Activated CD4-positive, alpha-beta T cell treated with anti-CD3 and anti-CD28 coated beads, Interleukin-2, amount 50 U/mL, for 4 hours (primary cell): ENCODE data around the gene LSM4.
"Not testable (repeated sequence)": the region's sequence is repeated elsewhere in the genome, so short reads cannot be mapped to it uniquely, and the experiment has no call there.

Experiments used
- DNase-seq, 2 experiments: peaks; one replicate each; pipeline ENCODE4 v3.0.0-alpha.2; 2020

Gene LSM4

DNA sequence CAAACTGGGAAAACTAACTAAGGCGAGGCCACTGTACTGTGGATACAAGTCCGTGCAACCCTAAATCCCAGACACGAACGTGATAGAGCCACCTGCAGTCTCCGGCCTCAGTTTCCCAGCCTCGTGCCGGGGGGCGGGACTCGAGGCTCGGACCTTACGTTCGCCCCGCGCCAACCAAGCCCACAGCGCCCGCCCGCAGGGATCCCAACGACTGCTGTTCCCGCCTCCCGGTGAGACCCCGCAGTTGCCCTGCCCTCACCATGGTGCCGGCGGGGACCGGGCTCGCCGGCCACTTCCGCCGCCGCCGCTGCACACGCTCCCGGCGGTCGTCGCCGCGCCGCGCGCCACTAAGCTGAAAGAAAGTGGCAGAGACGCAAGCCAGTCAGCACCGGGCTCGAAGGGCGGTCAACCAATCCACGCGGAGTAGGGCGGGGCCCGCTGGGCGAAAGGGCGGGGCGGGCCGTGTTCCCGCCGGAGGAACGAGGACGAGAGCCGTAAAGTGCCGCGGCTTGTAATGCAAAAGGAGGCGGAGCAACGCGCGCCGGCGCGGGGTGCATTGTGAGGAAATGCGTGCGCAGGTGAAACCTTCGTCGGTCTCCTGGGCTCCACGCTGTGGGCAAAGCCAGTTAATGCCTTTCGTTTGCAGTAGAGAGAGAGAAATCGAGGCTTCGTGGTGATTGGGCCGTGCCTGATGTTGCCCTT lies at the start of gene LSM4:
LSM4 (minus strand) TSS at position 318 of the 702 bp plus-strand sequence; CDS start at position 262, 56 bp downstream.
- peak; percentile 99 for DNase-seq

- DNase-seq = no peak
These were observed 45.8 kb upstream of the LSM4 start for GRCh38 chr19:18368504-18369222.

DNA sequence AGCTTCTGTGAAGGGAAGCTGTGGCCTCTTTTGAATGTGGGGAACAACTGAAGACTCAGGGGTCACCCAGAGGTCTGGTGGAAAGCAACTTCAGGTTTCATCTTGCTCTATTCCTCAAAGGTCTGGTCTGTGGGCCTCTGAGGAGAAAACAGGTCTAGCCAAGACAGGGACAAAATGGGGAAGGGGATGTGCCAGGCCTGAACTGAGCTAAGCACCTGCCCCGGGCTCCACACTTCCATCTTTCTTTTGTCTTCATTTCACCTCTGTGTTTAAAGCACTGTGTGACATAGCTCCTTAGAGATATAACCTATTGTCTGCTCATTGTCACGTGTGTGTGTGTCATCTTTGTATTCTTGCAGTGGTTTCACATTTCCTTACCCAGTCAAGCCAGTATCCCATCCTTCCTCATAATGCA lies 43.2 kb upstream of the LSM4 start:
- no peak for DNase-seq

DNA sequence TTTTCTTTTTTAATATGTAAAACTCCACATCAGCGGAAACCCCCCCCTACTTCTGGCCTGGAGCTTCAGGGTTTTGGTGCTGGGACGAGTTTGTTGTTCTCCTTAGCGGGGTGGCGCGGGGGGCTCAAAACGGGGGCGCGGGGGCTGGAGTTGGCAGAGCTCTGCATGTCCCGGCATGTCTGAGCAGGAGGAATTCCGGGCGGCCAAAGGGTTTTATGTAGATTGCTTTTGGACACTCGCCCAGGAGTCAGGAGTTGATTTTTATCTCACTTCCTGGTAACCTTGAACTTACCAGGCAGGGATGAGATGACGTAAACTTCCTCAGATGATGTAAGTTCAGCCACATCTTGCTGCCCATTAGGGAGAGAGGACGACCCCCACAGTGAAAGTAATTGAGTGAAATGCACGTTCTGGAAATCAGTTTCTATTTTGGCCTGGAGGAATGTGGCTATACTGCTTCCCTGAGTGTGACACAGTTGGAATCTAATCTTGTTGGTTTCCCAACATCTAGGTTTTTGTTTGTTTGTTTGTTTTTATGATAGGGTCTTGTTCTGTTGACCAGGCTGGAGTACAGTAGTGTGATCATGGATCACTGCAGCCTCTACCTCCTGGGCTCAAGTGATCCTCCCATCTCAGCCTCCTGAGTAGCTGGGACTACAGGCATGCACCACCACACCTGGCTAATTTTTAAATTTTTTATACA lies 42.1 kb upstream of the LSM4 start:
- no peak for DNase-seq

GRCh38 chr19:18364277-18364825 lies 41.5 kb upstream of the LSM4 start:
- not testable (repeated sequence) for DNase-seq

- DNase-seq = no peak
These were observed 40.9 kb upstream of the LSM4 start for GRCh38 chr19:18363787-18364186.

DNA sequence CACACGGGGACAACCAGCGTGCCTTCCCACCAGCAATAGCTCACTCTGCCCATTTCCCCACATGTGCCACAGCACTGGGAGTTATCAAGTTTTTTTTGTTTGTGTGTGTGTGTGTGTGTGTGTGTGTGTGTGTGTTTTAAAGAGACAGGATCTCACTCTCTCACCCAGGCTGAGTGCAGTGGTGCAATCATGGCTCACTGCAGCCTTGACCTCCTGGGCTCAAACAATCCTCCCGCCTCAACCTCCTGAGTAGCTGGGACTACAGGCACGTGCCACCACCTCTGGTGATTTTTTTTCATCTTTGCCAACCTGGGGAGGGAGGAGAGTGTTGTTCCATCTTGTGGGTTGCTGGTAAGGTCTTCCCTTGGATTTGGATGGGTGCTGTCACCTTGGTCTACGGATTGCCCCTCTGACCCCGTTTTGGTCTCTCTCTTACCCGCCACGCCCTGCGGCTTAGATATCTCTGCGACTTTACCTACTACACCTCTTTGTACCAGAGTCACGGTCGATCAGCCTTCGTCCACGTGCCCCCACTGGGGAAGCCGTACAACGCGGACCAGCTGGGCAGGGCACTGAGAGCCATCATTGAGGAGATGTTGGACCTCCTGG lies 40.2 kb upstream of the LSM4 start:
- DNase-seq = no peak

- no peak for DNase-seq
These were observed 38.8 kb upstream of the LSM4 start for GRCh38 chr19:18361646-18362045.

DNA sequence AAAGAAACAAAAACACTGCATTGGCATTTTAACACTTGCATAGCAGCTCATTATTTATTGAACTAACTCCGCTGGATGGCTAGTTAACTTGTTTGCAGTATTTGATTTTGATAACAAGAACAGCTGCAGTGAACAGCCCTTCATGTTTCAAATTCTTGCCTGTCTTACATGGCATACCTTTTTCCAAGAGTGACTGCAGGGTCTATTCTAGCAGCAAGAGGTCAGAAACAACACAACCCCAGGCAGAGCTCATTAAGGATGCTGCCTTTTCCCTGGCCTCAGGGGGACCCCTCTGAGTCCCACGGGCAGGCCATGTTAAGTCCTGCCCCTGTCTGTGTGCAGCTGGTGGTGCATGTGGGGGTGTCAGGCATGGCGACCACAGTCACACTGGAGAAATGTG lies 34.2 kb upstream of the LSM4 start:
- no peak for DNase-seq

DNA sequence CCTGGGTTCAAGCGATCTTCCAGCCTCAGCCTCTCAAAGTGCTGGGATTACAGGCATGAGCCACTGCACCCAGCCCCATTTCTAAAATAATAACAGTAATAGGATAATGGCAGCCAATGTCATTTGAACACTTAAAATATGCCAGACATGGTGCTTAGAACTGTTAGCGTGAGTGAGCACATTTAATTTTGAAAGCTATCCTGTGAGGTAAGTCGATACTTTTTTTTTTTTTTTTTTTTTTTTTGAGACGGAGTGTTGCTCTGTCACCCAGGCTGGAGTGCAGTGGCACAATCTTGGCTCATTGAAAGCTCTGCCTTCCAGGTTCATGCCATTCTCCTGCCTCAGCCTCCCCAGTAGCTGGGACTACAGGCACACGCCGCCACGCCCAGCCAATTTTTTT lies 31.9 kb upstream of the LSM4 start:
- not testable (repeated sequence) for DNase-seq

DNA sequence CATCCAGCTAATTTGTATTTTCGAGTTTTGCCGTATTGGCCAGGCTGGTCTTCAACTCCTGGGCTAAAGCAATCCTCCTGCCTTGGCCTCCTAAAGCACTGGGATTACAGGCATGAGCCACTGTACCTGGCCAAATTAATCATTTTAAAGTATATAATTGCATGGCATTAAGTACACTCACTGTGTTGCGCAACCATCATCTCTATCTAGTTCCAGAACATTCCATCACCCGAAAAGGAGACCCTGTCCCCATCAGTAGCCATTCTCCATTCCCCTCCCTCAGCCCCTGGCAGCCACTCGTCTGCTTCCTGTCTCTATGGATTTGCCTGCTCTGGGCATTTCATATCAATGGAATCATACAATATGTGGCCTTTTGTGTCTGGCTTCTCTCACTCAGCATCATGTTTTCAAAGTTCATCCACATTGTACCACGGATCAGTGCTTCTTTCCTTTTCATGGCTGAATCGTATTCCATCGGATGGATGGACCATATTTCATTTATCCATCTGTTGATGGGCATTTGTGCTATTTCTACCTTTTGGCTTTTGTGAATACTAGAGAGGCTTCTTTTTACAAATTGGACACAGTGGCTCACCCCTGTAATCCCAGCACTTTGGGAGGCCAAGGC lies 30.6 kb upstream of the LSM4 start:
- DNase-seq = no peak

DNA sequence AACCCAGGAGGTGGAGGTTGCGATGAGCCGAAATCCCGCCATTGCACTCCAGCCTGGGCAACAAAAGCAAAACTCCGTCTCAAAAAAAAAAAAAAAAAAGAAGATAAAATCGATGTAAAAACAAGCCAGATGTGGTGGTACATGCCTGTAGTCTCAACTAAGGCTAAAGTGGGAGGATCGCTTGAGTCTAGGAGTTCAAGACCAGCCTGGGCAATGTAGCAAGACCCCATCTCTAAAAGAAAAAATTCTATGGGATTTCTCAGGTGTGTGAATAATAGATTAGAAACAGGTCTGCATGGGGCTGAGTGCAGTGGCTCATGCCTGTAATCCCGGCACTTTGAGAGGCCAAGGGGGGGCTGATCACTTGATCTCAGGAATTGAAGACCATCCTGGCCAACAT lies 28.7 kb upstream of the LSM4 start:
- no peak for DNase-seq

GRCh38 chr19:18350490-18350889 lies 27.6 kb upstream of the LSM4 start:
- no peak for DNase-seq

DNA sequence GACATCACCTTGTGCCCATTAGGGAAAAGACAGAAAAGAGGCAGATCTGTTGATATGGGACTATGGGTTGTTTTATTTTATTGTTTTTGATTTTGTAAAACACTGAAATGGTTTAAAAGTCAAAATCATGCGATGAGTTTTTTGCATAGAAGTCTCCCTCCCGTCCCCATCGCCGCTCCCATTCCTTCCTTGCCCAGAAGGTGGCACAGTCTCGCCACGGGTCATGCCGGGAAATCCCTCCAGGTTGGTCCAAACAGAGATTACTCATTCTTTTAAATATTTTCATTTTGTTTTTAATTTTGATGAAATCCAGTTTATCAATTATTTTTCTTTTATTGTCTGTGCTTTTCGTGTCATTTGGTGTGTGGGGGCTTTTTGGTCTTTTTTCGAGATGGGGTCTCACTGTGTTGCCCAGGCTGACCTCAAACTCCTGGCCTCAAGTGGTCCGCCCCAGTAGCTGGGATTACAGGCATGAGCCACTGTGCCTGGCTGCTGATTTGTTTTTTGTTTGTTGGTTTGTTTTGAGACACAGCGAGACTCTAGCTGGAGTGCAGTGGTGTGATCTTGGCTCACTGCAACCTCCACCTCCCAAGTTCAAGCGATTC lies 26.8 kb upstream of the LSM4 start:
- DNase-seq = no peak

DNA sequence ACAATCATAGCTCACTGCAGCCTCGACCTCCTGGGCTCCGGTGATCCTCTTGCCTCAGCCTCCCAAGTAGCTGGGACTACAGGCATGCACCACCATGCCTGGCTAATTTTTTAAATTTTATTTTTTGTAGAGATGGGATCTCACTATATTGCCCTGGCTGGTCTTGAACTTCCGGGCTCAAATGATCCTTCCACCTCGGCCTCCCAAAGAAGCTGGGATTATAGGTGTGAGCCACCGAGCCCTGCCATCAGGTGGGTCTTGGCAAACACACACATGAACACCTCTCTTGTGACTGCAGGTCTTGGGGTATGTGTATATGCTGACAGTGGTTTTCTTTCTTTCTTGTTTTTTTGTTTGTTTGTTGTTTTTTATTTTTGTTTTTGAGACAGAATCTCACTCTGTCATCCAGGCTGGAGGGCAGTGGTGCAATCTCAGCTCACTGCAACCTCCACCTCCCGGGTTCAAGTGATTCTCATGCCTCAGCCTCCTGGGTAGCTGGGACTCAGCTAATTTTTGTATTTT lies 26.0 kb upstream of the LSM4 start:
- DNase-seq = not testable (repeated sequence)

DNA sequence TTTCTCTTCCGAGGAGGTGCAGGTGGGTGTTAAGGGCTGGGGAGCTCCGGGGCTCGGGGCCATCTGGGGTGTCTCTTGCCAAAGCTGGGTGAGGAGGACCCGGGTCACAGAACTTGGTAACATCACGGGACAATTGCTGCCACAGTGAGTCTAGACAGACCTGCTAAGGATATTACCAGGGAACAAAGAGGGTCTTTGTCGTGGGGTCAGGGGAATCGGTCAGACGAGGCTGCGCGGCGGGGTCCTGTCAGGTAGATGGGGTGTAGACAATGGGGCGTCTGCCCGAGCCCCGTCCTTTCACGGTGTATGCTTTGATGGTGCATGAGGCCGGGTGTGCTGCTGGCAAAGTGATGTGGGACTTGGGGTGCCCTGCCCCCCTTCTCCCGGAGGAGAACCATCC lies 25.3 kb upstream of the LSM4 start:
- DNase-seq = no peak

- DNase-seq = no peak
These were observed 23.2 kb upstream of the LSM4 start for GRCh38 chr19:18346091-18346490.

GRCh38 chr19:18345296-18345695 lies 22.4 kb upstream of the LSM4 start:
- no peak for DNase-seq

- no peak for DNase-seq
These were observed 21.7 kb upstream of the LSM4 start for GRCh38 chr19:18344582-18344950.

- DNase-seq = no peak
These were observed 19.3 kb upstream of the LSM4 start for GRCh38 chr19:18342090-18342632.

DNA sequence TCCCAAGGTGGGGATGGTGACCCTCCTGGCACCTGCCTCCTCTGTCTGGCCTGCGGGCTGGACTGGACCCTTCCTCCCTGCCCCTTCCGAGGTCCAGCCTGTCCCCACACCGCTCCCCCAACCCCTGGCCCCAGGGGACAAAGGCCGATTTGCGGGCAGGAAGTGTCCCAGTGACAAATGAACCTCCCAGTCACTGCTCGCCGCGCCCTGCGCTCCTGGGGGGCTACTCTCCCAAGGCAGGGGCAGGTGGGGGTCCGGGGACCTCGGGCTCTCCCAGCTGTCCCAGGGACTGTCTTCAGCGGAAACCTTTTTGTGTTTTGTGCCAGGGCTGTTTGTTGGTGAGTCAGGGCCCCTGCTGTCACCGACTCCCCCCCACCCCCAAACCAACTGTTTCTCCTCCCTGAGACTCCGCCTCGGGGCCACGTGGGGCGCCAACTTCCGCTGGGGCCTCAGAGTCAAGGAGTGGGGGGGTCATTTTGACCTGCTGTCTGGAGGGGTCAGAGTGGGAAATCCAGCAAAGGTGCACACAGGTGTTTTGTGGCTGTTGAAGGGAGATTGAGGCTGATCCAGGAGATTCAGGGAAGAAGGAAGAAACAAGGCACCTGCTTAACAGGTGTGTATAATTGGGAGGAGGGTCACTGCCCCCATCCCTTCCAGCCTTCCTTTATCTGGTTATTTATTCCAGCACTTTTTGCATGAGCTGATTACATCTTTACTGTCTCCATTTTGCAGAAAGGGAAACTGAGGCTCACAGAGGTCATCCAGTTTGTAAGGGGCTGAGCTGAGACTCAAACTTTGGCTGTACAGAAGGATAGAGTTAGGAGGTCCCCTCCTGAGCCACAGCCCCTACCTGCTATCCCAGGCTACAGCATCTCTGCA lies 18.4 kb upstream of the LSM4 start:
- peak; percentile 63 to 65 for DNase-seq
